NOMO-1 treated with DMSO at 0.1 percent for 48 hours (cell line): Measurements from ENCODE around the gene MROH9.
A peak's percentile ranks its signal among the peaks of the same experiment; 100 is the strongest.

ENCODE experiments used
- DNase-seq: peaks from one replicate; lab custom pipeline; 2025; ENCODE audit not compliant: unreplicated experiment; lab: John Stamatoyannopoulos, UW

MROH9 gene

GRCh38 chr1:170964506-170964905 is 29.2 kb downstream of the MROH9 start:
- no peak for DNase-seq

GRCh38 chr1:170967042-170967910 is 31.9 kb downstream of the MROH9 start:
- DNase-seq: peak; percentile 8

DNA sequence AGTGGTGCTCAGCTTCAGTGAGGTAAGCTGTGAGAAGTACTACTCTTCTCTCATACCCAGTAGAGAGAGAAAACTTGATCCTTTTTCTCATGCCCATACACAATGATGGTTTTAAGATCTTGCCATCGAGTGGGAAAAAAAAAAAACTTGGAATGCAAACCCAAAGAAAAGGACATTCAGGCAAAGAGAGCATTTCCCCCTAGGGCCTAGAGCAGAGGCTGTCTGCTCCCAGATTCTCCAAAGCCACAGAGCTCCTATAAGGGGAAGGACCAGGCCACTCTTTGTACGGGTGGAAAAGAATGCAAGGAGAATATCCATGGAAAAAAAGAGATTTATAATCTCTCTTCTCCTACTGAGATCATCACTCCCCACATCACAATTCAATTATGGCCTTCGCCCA is 34.9 kb downstream of the MROH9 start:
- DNase-seq: no peak

- DNase-seq: no peak
Measured at GRCh38 chr1:170978371-170978910, 43.1 kb downstream of the MROH9 start.

DNA sequence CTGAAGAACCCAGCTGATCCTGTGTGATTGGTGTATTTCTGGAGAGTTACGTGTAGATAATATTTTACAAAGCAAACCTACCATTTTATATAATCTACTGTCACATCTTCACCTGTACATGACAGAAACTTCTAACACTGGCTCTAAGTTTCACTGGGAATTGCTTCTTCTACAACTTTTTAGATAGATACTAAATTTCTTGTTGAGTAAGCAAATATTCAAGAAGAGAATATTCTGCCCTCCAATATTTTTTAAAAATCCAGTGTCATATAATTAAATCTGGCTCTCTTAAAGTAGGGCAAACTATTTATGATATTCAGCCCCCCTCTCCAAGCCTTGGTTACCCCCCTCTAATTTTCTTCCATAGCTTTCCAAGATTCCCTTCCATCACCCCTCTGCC is 50.1 kb downstream of the MROH9 start:
- DNase-seq: no peak

DNA sequence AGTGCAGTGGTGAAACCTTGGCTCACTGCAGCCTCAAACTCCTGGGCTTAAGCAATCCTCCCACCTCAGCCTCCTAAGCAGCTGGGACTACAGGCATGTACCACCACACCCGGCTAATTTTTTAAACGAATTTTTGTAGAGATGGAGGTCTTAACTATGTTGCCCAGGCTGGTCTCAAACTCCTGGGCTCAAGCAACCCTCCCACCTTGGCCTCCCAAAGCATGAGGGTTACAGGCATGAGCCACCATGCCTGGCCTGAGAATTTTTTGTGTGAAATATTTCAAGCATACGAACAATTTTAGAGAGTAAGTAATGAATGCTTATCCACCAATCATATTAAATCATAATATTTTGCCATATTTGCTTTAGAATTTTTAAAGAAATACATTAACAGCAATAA is 51.6 kb downstream of the MROH9 start:
- DNase-seq: no peak

DNA sequence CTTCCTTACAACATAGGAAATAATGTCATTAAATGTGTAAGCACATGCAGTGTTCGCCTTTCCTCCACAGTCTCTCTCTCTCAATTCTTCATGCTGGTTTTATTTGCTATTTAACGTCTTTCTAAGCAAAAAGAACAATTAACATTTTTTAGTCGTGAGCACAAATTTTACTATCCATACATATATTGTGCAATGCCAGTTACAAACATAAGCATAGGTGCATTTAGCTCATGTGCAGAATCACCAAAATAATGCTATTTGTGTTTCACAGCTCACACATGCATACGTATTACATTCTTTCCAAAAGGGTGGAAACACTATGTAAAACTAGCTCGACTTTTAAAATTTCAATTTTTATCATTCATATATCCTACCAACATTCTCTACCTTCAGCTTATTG is 52.1 kb downstream of the MROH9 start:
- DNase-seq: no peak

GRCh38 chr1:170993151-170993550 is 57.8 kb downstream of the MROH9 start:
- DNase-seq: no peak

GRCh38 chr1:170993717-170994116 is 58.4 kb downstream of the MROH9 start:
- DNase-seq: no peak

- no peak for DNase-seq
Measured at GRCh38 chr1:171014880-171015279, 79.5 kb downstream of the MROH9 start.

DNA sequence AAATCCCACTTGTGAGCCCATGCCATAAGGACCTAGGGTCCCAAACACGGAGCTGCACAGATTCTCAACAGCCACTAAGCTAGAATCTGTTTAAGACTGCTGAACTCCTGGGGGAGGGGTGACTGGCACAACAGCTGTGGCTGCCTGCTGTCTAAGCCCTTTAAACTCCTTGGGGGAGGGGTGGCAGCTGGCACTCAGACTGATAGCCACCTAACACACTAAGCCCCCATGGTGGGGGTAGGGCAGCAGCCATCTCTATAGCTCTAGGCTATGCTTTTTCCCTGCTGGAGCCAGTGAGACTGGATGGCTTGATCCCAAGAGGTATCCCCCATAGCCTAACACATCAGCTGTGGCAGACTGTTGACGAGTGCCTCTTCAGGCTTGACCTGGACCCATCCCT is 82.1 kb downstream of the MROH9 start:
- no peak for DNase-seq

- DNase-seq: no peak
Measured at GRCh38 chr1:171019971-171020370, 84.6 kb downstream of the MROH9 start.

GRCh38 chr1:171032822-171033702 is 97.7 kb downstream of the MROH9 start:
- no peak for DNase-seq

GRCh38 chr1:171037626-171038025 is 102.3 kb downstream of the MROH9 start:
- DNase-seq: no peak

DNA sequence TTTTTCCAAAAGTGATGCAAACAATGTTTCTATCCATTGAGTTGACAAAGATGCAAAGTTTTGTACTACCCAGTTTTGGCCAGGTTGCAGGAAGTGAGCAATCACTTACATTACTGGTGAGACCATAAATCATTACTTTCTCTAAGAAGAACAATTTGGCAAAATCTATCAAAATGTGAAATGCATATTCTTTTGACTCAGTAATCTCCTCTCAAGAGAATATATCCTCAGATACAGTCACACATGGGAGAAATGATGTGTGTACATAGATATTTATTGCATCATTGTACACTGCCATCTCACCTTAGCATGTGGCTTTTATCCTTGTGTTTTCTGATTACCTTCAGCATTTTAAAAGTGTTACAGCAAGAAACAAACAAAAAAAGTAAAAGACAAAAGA is 103.0 kb downstream of the MROH9 start:
- DNase-seq: no peak

- no peak for DNase-seq
Measured at GRCh38 chr1:171048014-171048413, 112.7 kb downstream of the MROH9 start.

- DNase-seq: no peak
Measured at GRCh38 chr1:171052977-171053376, 117.6 kb downstream of the MROH9 start.

DNA sequence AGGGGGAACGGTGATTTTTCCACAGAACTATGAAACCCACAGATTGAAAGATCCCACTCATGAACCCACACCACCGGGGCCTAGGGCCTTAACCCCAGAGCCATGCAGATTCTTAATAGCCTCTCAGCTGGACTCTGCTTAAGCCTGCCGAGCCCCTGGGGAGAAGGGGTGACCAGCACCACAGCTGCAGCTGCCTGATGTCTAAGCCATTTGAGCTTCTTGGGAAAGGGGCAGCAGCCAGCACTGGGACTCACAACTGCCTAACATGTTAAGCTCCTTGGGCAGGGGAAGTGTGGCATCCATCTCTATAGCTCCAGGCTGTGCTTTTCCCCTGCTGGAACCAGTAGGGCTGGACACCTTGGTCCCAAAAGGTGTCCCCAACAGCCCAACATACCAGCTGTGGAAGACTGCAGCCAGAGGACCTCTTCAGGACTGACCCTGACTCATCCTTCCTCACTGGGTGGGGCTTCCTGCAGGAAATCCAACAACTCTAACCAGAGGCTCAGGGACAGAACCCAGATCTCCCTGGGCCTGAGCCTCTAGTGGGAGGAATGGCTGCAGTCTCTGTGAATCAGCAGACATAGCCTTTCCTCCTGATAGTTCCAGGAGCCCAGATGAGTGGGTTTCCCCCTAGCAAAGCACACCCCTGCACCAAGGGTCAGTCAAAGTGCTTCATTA is 120.8 kb downstream of the MROH9 start:
- no peak for DNase-seq

GRCh38 chr1:171061425-171062143 is 126.2 kb downstream of the MROH9 start:
- DNase-seq: no peak

- DNase-seq: no peak
Measured at GRCh38 chr1:171062902-171063301, 127.6 kb downstream of the MROH9 start.

DNA sequence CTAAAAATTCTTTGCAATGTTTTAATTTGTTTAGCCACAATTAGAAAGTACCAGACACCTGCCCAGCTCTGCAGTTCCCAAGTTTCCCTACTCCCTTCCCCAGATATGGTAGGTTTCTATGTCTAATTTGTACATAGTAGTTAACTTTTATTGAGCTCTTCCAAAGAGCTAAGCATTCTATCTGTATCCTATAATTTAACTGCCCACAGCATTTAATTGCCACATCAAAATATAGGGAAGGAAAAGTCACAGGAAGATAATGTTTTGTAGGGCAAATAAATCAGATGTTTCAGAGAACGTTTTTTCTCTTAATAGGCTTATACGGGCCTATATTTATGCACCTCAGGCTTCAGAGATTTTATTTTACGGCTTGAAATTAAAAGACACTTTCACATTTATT is 139.7 kb downstream of the MROH9 start:
- no peak for DNase-seq
